Measurements from ENCODE around the gene PADI6.

PADI6 gene

DNA sequence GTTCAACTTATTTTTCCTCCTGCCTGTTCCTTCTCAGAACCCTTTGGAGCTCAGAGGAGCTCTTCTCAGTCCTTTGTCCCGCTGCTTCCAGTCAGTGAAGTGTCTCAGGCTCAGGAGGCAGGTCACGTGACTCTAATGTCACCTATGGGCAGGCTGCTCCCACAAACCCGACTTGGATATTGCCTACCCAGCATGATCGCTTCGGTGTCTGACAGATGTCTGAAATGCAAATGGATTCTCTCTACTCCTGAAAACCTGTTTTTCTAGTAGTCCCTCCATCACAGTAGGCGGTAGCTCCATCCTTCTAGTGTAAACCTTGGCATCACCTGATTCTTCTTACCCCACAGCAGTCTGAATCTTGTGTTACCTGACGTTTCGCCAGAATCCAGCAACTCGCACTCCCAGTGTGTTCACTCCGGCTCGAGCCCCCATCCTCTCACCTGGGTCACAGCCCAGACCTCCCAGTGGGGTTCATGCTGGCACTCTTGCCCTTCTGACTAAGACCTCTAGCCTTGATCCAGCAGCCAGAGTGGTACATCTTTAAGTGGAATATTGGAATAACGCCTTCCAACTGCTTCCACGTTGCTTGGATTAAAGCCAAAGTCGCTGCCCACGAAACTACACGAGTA is 5.4 kb downstream of the PADI6 start:
- no peak for TF ChIP-seq MYC (IDR thresholded peaks at IDR 0.05; ENCODE audit: low read depth, low read length)
- TF ChIP-seq, protein P1, sequence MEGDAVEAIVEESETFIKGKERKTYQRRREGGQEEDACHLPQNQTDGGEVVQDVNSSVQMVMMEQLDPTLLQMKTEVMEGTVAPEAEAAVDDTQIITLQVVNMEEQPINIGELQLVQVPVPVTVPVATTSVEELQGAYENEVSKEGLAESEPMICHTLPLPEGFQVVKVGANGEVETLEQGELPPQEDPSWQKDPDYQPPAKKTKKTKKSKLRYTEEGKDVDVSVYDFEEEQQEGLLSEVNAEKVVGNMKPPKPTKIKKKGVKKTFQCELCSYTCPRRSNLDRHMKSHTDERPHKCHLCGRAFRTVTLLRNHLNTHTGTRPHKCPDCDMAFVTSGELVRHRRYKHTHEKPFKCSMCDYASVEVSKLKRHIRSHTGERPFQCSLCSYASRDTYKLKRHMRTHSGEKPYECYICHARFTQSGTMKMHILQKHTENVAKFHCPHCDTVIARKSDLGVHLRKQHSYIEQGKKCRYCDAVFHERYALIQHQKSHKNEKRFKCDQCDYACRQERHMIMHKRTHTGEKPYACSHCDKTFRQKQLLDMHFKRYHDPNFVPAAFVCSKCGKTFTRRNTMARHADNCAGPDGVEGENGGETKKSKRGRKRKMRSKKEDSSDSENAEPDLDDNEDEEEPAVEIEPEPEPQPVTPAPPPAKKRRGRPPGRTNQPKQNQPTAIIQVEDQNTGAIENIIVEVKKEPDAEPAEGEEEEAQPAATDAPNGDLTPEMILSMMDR (IDR thresholded peaks at IDR 0.05; ENCODE audit: low read depth, low read length), result no peak
- no peak for DNase-seq (ENCODE audit: low read depth)
- H3K4me3 ChIP-seq (ENCODE audit: low read depth, low read length), result no peak overlapping the region

DNA sequence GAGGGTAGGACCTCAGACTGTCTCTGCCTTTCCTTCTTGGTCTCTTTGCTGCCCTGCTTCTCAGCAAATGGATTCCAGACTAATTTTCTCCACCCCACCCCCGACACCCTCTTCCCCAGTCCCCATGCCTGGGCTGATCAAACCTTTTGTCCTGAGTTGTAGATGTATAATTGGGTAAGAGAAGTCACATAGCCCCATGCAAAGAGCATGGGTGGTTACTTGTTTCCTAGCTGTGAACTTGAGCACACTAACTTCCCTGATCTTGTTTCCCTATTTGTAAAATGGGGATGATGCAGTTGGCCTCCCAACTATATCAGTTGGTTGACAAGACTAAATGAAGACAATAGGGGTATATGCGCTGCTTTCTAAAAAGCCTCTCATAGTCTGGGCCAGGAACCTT is 9.2 kb downstream of the PADI6 start:
- H3K4me3 ChIP-seq (ENCODE audit: low read depth, low read length), result no peak overlapping the region
- no peak for DNase-seq (ENCODE audit: low read depth)
- TF ChIP-seq POLR2A (IDR thresholded peaks at IDR 0.05; ENCODE audit: extremely low read depth, insufficient read length) (no peak), MYC (IDR thresholded peaks at IDR 0.05; ENCODE audit: low read depth, low read length) (no peak)
- TF ChIP-seq, protein P1 (IDR thresholded peaks at IDR 0.05; ENCODE audit: low read depth, low read length), result no peak
- TF ChIP-seq, protein P2, sequence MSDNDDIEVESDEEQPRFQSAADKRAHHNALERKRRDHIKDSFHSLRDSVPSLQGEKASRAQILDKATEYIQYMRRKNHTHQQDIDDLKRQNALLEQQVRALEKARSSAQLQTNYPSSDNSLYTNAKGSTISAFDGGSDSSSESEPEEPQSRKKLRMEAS (IDR thresholded peaks at IDR 0.05; ENCODE audit: low read depth, low read length), result no peak

DNA sequence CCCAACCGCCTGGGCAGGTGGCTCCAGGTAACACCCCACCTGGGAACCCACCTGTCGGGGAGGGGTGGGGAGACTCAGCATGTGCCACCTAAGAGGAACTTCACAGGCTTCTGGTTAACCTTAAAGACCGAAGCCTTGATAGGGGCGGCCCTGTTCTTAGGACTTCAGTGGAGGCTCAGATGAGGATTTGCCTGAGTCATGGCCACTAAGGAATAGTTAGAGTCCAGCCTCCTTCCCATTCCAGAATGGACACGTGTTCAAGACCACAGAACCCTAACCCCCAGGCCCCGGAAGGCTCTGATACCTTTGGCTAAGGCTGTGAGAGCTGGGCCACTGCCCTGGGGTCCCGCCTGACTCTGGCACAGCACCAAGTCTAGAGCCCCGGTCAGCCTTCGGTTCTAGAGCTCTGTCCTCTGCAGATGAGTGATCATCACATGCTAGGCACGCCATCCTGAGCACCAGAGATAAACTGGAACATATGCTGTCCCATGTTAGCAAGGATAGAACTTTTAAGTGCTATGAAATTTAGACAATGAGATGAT is 20.3 kb downstream of the PADI6 start:
- TF ChIP-seq, protein P1 (IDR thresholded peaks at IDR 0.05; ENCODE audit: low read depth, low read length), result no peak
- no peak for TF ChIP-seq MYC (IDR thresholded peaks at IDR 0.05; ENCODE audit: low read depth, low read length)
- TF ChIP-seq, protein P2 (IDR thresholded peaks at IDR 0.05; ENCODE audit: low read depth, low read length), result no peak
- TF ChIP-seq POLR2A (IDR thresholded peaks at IDR 0.05; ENCODE audit: extremely low read depth, insufficient read length), result no peak
- no peak overlapping the region for H3K4me3 ChIP-seq (ENCODE audit: low read depth, low read length)
- DNase-seq (ENCODE audit: low read depth), result no peak

DNA sequence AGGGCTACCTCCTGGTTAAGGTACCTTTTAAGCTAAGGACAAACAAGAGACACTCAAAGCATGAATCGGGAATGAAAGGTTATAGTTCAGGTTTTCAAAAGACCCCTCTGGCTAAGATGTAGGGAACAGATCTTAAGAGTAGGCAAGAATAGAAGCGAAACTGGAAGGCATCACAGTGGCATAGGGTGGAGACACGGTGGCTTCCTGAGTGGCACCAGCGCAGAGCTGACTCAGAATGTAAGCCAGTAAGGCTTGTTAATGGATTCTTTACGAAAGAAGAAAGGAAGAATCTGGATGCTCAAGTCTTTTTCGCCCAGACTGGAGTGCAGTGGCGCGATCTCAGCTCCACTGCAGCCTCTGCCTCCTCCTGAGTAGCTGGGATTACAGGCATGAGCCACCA is 21.2 kb downstream of the PADI6 start:
- no peak overlapping the region for H3K4me3 ChIP-seq (ENCODE audit: low read depth, low read length)
- no peak for DNase-seq (ENCODE audit: low read depth)
- TF ChIP-seq, protein P1 (IDR thresholded peaks at IDR 0.05; ENCODE audit: low read depth, low read length), result no peak
- no peak for TF ChIP-seq MYC (IDR thresholded peaks at IDR 0.05; ENCODE audit: low read depth, low read length)
- TF ChIP-seq, protein P2 (IDR thresholded peaks at IDR 0.05; ENCODE audit: low read depth, low read length), result no peak

DNA sequence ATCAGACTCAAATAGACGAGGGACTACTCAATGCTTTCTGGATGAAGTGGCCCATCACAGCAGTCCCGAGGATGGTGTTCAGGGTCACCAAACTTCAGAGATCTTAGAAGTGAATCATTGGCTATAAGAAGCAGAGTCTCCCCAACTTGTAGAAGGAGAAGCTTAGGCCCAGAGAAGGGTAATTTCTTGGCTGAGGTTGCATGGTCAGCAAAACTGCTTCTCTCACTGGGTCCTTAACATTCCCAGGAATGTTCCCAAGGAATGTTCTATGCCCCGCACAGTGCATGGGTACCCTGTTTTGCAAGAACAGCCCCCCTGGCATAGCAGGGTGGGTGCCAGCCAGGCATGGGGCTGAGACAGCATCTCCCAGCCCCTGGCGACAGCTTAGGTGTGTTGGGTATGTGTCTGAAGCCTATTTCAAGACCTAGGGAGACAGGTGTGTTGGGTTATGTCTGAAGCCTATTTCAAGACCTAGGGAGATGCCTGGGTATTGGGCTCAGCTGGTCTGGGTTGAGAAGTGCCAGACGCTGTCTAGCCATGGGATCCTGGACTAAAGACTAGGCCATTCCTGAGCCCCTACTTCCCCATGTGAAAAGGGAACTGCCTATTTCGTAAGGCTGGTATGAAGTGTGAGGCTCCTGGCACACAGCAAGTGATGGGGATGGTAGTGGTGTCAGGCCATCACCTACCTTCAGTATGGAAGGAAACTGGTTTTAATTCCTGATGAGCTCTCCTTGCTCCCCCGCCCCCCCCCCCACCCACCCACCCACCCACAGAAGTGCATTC is 26.1 kb downstream of the PADI6 start:
- TF ChIP-seq, protein P2 (IDR thresholded peaks at IDR 0.05; ENCODE audit: low read depth, low read length), result no peak
- TF ChIP-seq, protein P1 (IDR thresholded peaks at IDR 0.05; ENCODE audit: low read depth, low read length), result no peak
- TF ChIP-seq MYC (IDR thresholded peaks at IDR 0.05; ENCODE audit: low read depth, low read length), result no peak
- no peak overlapping the region for H3K4me3 ChIP-seq (ENCODE audit: low read depth, low read length)
- DNase-seq (ENCODE audit: low read depth), result no peak

Measured in NB4 (cell line).